Cardiac fibroblast (primary cell): ENCODE data around the gene DOCK4.

Experiments used
- DNase-seq, 2 donors: peaks; one replicate each; pipeline versions ENCODE4 v3.0.0 to v3.0.0-alpha.2; 2010; ENCODE audit warnings: low read depth in 2 of 2
- H3K4me3 ChIP-seq, 2 donors: replicated peaks in 1 of 2; 1 replicate in 1 of 2; 2 replicates in 1 of 2; pipeline ENCODE4 v1.5.1; 2011; ENCODE audit warnings: low read depth in 2 of 2, low read length in 2 of 2, mild to moderate bottlenecking in 2 of 2, moderate library complexity in 1 of 2
- TF ChIP-seq, protein P1 (sequence below): IDR thresholded peaks from one replicate; pipeline ENCODE4 v1.5.1; 2011; ENCODE audit warnings: low read depth, mild to moderate bottlenecking, low read length, inconsistent platforms

Gene DOCK4

DNA sequence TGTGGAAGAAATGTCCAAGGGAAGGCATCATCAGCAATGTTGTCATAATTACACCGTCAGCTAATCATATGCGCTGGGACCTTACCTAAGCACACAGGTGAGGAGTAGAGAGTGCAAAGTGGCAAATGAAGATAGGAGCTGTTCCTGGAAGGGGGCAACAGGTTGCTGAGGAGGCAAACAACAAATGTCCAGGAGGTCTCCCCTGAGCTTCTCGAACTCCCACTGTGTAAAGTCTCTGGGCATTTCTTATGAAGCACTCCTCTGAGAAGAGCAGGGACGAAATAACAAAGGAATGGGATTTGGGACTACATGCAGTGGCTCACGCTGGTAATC, 152.5 kb downstream of the DOCK4 start:
- no peak for DNase-seq
- no peak overlapping the region for H3K4me3 ChIP-seq
- TF ChIP-seq, protein P1, sequence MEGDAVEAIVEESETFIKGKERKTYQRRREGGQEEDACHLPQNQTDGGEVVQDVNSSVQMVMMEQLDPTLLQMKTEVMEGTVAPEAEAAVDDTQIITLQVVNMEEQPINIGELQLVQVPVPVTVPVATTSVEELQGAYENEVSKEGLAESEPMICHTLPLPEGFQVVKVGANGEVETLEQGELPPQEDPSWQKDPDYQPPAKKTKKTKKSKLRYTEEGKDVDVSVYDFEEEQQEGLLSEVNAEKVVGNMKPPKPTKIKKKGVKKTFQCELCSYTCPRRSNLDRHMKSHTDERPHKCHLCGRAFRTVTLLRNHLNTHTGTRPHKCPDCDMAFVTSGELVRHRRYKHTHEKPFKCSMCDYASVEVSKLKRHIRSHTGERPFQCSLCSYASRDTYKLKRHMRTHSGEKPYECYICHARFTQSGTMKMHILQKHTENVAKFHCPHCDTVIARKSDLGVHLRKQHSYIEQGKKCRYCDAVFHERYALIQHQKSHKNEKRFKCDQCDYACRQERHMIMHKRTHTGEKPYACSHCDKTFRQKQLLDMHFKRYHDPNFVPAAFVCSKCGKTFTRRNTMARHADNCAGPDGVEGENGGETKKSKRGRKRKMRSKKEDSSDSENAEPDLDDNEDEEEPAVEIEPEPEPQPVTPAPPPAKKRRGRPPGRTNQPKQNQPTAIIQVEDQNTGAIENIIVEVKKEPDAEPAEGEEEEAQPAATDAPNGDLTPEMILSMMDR = no peak

DNA sequence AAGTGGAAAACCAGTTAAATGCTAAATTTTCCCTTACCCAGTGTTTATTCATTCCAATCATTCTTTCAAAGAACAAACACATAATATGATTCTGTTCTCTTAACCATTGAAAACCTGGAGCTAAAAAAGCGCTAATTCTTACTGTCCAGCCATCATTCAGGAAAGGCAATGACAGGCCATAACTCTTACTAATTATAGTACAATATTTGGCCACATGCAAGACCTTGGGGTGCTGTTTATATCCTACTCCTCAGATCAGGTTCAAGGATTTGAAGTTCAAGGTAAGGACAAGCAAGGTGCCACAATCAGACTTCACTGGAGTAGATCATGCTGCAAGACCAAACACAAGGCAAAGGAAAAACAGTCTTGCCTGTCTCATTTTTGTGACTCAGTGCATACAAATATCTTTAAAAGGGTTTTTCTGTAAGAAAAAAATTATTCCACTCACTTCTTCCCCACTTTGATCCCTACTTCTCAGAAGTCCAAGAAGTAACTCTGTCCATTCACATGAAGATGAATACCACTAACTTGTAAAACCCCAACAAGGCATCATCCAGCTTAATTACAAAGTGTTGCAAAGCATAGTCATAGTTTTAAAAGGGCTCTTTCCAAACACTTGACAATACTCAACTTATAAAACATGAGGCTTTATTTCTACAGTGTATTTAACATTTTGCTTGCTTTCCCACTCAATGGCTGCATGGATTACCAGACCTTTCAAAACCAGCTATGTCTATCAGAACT, 153.0 kb downstream of the DOCK4 start:
- no peak for DNase-seq
- no peak overlapping the region for H3K4me3 ChIP-seq
- TF ChIP-seq, protein P1 = no peak

DNA sequence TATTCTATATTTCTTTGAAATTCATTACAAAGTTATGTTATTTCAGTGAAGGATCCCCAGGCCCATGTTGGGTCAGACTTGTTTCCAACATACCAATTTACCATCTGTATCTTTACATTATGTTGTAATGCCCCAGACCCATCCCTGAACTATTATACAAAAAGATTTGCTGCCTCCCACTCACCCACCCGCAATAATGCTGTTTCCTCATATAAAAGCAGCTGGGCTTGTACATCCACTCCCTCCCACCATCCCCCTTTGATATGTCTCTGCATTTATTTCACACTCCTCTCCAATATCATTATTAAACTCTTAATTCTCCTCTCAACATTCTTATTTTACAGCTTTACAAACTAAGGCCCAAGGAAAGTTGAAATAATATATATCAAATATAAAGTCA, 153.7 kb downstream of the DOCK4 start:
- TF ChIP-seq, protein P1 = no peak
- no peak overlapping the region for H3K4me3 ChIP-seq
- no peak for DNase-seq

GRCh38 chr7:112050250-112050881, 155.8 kb downstream of the DOCK4 start:
- no peak overlapping the region for H3K4me3 ChIP-seq
- TF ChIP-seq, protein P1 = no peak
- DNase-seq = no peak

GRCh38 chr7:112049555-112050249, 156.5 kb downstream of the DOCK4 start:
- DNase-seq = no peak
- TF ChIP-seq, protein P1 = no peak
- no peak overlapping the region for H3K4me3 ChIP-seq

DNA sequence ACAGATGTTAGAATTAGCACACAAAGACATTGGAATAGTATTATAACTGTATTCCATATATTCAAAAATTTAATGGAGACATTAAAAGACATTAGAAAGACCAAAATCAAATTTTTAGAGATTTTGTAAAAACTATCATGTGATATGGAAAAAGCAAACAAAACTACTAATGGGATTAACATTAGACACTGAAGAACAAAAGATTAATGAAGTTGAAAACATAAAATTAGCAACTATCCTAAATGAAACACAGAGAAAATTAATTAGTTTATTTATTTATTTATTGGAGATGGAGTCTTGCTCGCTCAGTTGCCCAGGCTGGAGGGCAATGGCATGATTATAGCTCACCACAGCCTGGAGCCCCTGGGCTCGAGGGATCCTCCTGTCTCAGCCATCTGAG, 158.8 kb downstream of the DOCK4 start:
- TF ChIP-seq, protein P1 = no peak
- no peak for DNase-seq
- H3K4me3 ChIP-seq = no peak overlapping the region
